HepG2 (cell line): ENCODE results near the gene TTC6. TPM values are rescaled to one million over a fixed set of nuclear protein-coding genes. Genes with fewer than 3 reads are reported as not detected.
A peak's percentile ranks its signal among the peaks of the same experiment; 100 is the strongest.

ENCODE experiments used
- ATAC-seq: fragments of 200-7000 bp; cut with Tn5 transposase; 3 replicates; pipeline ENCODE4 v1.9.1; 2020; ENCODE audit warnings: mild to moderate bottlenecking, moderate library complexity
- BruUV-seq: library from RNA; stranded (reverse); fragments of 400-500 nt; replicated peaks from 2 replicates; lab custom pipeline; 2021; lab: Mats Ljungman, UMichigan
- CTCF ChIA-PET: fragments of 300-600 bp; formaldehyde crosslinking; extraction: SDS; loops from one replicate; lab custom pipeline; 2021; ENCODE audit warnings: low total read pairs, inconsistent platforms, low intra/inter-chr PET ratio; lab: Yijun Ruan, JAX
- POLR2A ChIA-PET: fragments of 350-600 bp; sonication (Branson Sonifier 250); formaldehyde crosslinking; loops from one replicate; lab custom pipeline; 2020; ENCODE audit warnings: antibody characterized with exemption, inconsistent platforms; lab: Yijun Ruan, JAX
- DNase-seq: peaks from one replicate; pipeline ENCODE4 v3.0.0-alpha.2; 2015; ENCODE audit warnings: low spot score
- FAIRE-seq: peaks from 3 replicates; lab custom pipeline; 2011; peaks lifted over from hg19 to GRCh38; lab: Jason Lieb, UNC
- H2AFZ ChIP-seq: one replicate; pipeline ENCODE4 v1.6.1; 2011; ENCODE audit warnings: low read length, inconsistent platforms
- H3K27ac ChIP-seq: fragments of 300-600 bp; 3 replicates; pipeline ENCODE4 v1.8.0; 2011; ENCODE audit warnings: mixed run types, mild to moderate bottlenecking, mixed read lengths, low read length, inconsistent platforms; ENCODE audit not compliant: insufficient read depth; ENCODE audit errors: extremely low read length
- H3K27me3 ChIP-seq, 2 experiments: fragments of 200-600 bp in 1 of 2; 2 replicates in 1 of 2; 3 replicates in 1 of 2; pipeline versions ENCODE4 v1.6.0 to v1.8.0; 2011; ENCODE audit warnings: low read length in 2 of 2, mild to moderate bottlenecking in 2 of 2, moderate library complexity in 2 of 2, inconsistent platforms in 1 of 2; ENCODE audit not compliant: insufficient read depth in 2 of 2, control insufficient read depth in 1 of 2
- H3K36me3 ChIP-seq, 2 experiments: fragments of 200-600 bp in 1 of 2; replicated peaks in 1 of 2; 2 replicates in 1 of 2; 3 replicates in 1 of 2; pipeline versions ENCODE4 v1.5.1 to v1.8.0; 2011; ENCODE audit warnings: low read length in 2 of 2, inconsistent platforms in 1 of 2; ENCODE audit not compliant: insufficient read depth in 2 of 2, control insufficient read depth in 1 of 2
- H3K4me1 ChIP-seq: 2 replicates; pipeline ENCODE4 v1.5.1; 2012; ENCODE audit warnings: low read length, inconsistent platforms; ENCODE audit not compliant: insufficient read depth
- H3K4me2 ChIP-seq: 2 replicates; pipeline ENCODE4 v1.6.0; 2011; ENCODE audit warnings: low read depth, low read length, inconsistent platforms
- H3K4me3 ChIP-seq, 3 experiments: fragments of 200-600 bp in 1 of 3; sonication (generic), shearing (Covaris generic) in 1 of 3; replicated peaks in 1 of 3; 2 replicates each; pipeline ENCODE4 v1.5.1; 2011 to 2016; ENCODE audit warnings: low read length in 3 of 3, inconsistent platforms in 2 of 3, low read depth in 2 of 3, mild to moderate bottlenecking in 2 of 3, control low read depth in 1 of 3, mixed read lengths in 1 of 3; ENCODE audit not compliant: insufficient read depth in 1 of 3
- H3K79me2 ChIP-seq: one replicate; pipeline ENCODE4 v1.6.1; 2011; ENCODE audit warnings: low read length, inconsistent platforms; ENCODE audit not compliant: insufficient read depth
- H3K9ac ChIP-seq: 2 replicates; pipeline ENCODE4 v1.6.0; 2011; ENCODE audit warnings: mild to moderate bottlenecking, low read depth, low read length, inconsistent platforms; ENCODE audit not compliant: insufficient read depth
- H3K9me3 ChIP-seq: 2 replicates; pipeline ENCODE4 v1.5.1; 2012; ENCODE audit warnings: mild to moderate bottlenecking, low read length
- H4K20me1 ChIP-seq: 2 replicates; pipeline ENCODE4 v1.6.0; 2011; ENCODE audit warnings: inconsistent platforms, mild to moderate bottlenecking, low read length, moderate library complexity; ENCODE audit not compliant: insufficient read depth
- CAMTA2 ChIP-seq: sonication (generic); formaldehyde crosslinking; IDR thresholded peaks from 2 replicates; pipeline ENCODE4 v1.4.0; 2020; ENCODE audit warnings: mild to moderate bottlenecking, missing genetic modification reagents, borderline replicate concordance
- EED ChIP-seq: sonication (generic); formaldehyde crosslinking; IDR thresholded peaks from 2 replicates; pipeline ENCODE4 v1.5.0; 2020; ENCODE audit warnings: mild to moderate bottlenecking, missing genetic modification reagents
- GPN1 ChIP-seq: sonication (generic); formaldehyde crosslinking; IDR thresholded peaks from 2 replicates; pipeline ENCODE4 v1.5.1; 2020; ENCODE audit warnings: missing genetic modification reagents, borderline replicate concordance
- HNRNPK ChIP-seq: fragments of 200-400 bp; formaldehyde crosslinking; IDR thresholded peaks from 2 replicates; pipeline ENCODE4 v1.6.1; 2018; ENCODE audit warnings: low read length, low read depth, moderate library complexity, mild to moderate bottlenecking; ENCODE audit not compliant: poor library complexity, severe bottlenecking
- HOXA3 ChIP-seq: sonication (generic); formaldehyde crosslinking; IDR thresholded peaks from 2 replicates; pipeline ENCODE4 v1.5.0; 2020; ENCODE audit warnings: missing genetic modification reagents
- KLF16 ChIP-seq, 2 experiments: sonication (generic) in 1 of 2; formaldehyde crosslinking in 1 of 2; IDR thresholded peaks; 2 replicates each; pipeline versions ENCODE4 v1.6.1 to v1.8.0; 2016 to 2023; ENCODE audit warnings: missing genetic modification reagents in 2 of 2, missing compliant biosample characterization in 1 of 2
- MAFG ChIP-seq: sonication (generic); formaldehyde crosslinking; IDR thresholded peaks from 2 replicates; pipeline ENCODE4 v1.5.1; 2020; ENCODE audit warnings: mild to moderate bottlenecking, missing genetic modification reagents
- SETDB1 ChIP-seq: sonication (generic); formaldehyde crosslinking; IDR thresholded peaks from 2 replicates; pipeline ENCODE4 v1.5.1; 2020; ENCODE audit warnings: missing genetic modification reagents, mild to moderate bottlenecking, borderline replicate concordance
- TFDP2 ChIP-seq: sonication (generic); formaldehyde crosslinking; IDR thresholded peaks from 2 replicates; pipeline ENCODE4 v1.4.0; 2020; ENCODE audit warnings: missing genetic modification reagents
- ZGPAT ChIP-seq: IDR thresholded peaks from 2 replicates; pipeline ENCODE4 v1.6.1; 2016; ENCODE audit warnings: mild to moderate bottlenecking
- ZNF205 ChIP-seq: IDR thresholded peaks from 2 replicates; pipeline ENCODE4 v1.6.1; 2018; ENCODE audit warnings: missing biosample characterization, missing genetic modification reagents
- ZNF274 ChIP-seq: sonication (generic); formaldehyde crosslinking; IDR thresholded peaks from 2 replicates; pipeline ENCODE4 v1.5.1; 2020; ENCODE audit warnings: mild to moderate bottlenecking, missing genetic modification reagents
- ZNF281 ChIP-seq: sonication (generic); formaldehyde crosslinking; IDR thresholded peaks from 2 replicates; pipeline ENCODE4 v1.4.0; 2020; ENCODE audit warnings: missing genetic modification reagents, borderline replicate concordance
- ZNF576 ChIP-seq: sonication (generic); formaldehyde crosslinking; IDR thresholded peaks from 2 replicates; pipeline ENCODE4 v1.4.0; 2020; ENCODE audit warnings: mild to moderate bottlenecking, missing genetic modification reagents
- ZNF713 ChIP-seq: sonication (generic); formaldehyde crosslinking; IDR thresholded peaks from 2 replicates; pipeline ENCODE4 v1.4.0; 2020; ENCODE audit warnings: mild to moderate bottlenecking, missing genetic modification reagents
- ZNF747 ChIP-seq: sonication (generic); formaldehyde crosslinking; IDR thresholded peaks from 2 replicates; pipeline ENCODE4 v1.8.1; 2023; ENCODE audit warnings: missing genetic modification reagents, mild to moderate bottlenecking, borderline replicate concordance
- WGBS: methylation state at CpG from one replicate; pipeline ENCODE4 v1.1.6; 2017; ENCODE audit warnings: low lambda C conversion rate; 5-methylcytosine and 5-hydroxymethylcytosine counted together
- in situ Hi-C: cut with HindIII; loops from 2 replicates; pipeline ENCODE4 v1.10.0; 2017; ENCODE audit warnings: low pct_unique_long_range_greater_than_20kb; ENCODE audit not compliant: extremely low pct_ligation_motif_present
- intact Hi-C: fragments of 100-400 bp; cut with micrococcal nuclease; formaldehyde crosslinking; loops from one replicate; pipeline ENCODE4 v1.10.0; 2022; ENCODE audit not compliant: unreplicated experiment
- polyA plus RNA-seq, 8 experiments: library from polyadenylated mRNA; depleted of rRNA in 3 of 8; stranded (reverse) in 7 of 8; unstranded in 1 of 8; fragments of >200 nt; fragmentation: Illumina TruSeq in 4 of 8; extraction: Trizol in 4 of 8; gene quantifications; 2 replicates each; pipeline versions ENCODE4 v1.2.1 to v1.2.3, GENCODE V29; 2011 to 2016; ENCODE audit warnings: low read depth in 4 of 8, missing spikeins in 1 of 8, mixed read lengths in 1 of 8; ENCODE audit not compliant: insufficient read depth in 1 of 8
- total RNA-seq, 5 experiments: library from RNA; depleted of rRNA; stranded (reverse); fragments of >200 nt; fragmentation: Illumina TruSeq; extraction: Trizol; gene quantifications; 2 replicates each; pipeline ENCODE4 v1.2.3, GENCODE V29; 2016; ENCODE audit warnings: low read depth in 1 of 5

TTC6 gene
- total and polyA plus RNA-seq, 2 of the 13 experiments (the other 11 are each of a cell fraction or from before 2014, with no cell fraction given), result 9.3 to 27.4 TPM

GRCh38 chr14:37583358-37584210, 11.8 kb upstream of the TTC6 start:
- Histone ChIP-seq H4K20me1 (no peaks in the 10 kb centered on the region), H3K4me3 (peak overlapping the region; percentile 46 to 70 (median 68); a peak in 5 of 6 replicates), H3K9ac (peak overlapping the region; percentile 47), H2AFZ (no peak overlapping the region), H3K27me3 (no peaks in the 10 kb centered on the region; a peak in 1 of 5 replicates), H3K4me2 (peak overlapping the region; percentile 45), H3K4me1 (peaks cover 24% of the 10 kb centered on the region), H3K36me3 (no peaks in the 10 kb centered on the region), H3K9me3 (no peaks in the 10 kb centered on the region), H3K27ac (peak overlapping the region; percentile 43), H3K79me2 (peaks cover 4% of the 10 kb centered on the region)
- BruUV-seq, result no TSS peak
- in situ Hi-C loops, result no loop called here
- intact Hi-C loops, result no loop called here
- FAIRE-seq, result no peak
- peak; percentile 54 for DNase-seq
- ChIA-PET CTCF (no interaction called here), POLR2A (interaction anchor here (1.1 to 3.4 kb wide), 3 partner anchors 12 to 346 kb away, joined by 3 to 15 read pairs (median 4); partner anchors contain the start of genes FOXA1 and TTC6)
- WGBS, result 73% methylated on average over 67 of the region's 67 CpGs
- ATAC-seq, result peak; percentile 64
- TF ChIP-seq MAFG (CRISPR knock-in tag), result no peak
- 0 out of 2 replicates have a peak, but pooled peaks have one; percentile 46 for TF ChIP-seq ZNF713 (CRISPR knock-in tag)
- TF ChIP-seq HNRNPK, result peak; percentile 30
- TF ChIP-seq SETDB1, result no peak
- no peak for TF ChIP-seq CAMTA2
- peak in 1 of 2 experiments; percentile 15; a peak in 1 of 4 replicates for TF ChIP-seq KLF16 (CRISPR knock-in tag; IDR thresholded peaks at IDR 0.05)
- TF ChIP-seq ZNF205 (CRISPR knock-in tag), result peak; percentile 65; the same call in 1 of the 2 replicates
- TF ChIP-seq HOXA3 (CRISPR knock-in tag), result peak; percentile 55
- TF ChIP-seq ZNF747 (CRISPR knock-in tag), result 0 out of 2 replicates have a peak, but pooled peaks have one; percentile 31
- TF ChIP-seq ZNF274 (CRISPR knock-in tag), result peak; percentile 88; the same call in 1 of the 2 replicates
- TF ChIP-seq ZNF281, result 0 out of 2 replicates have a peak, but pooled peaks have one; percentile 4
- TF ChIP-seq GPN1 (CRISPR knock-in tag), result 0 out of 2 replicates have a peak, but pooled peaks have one; percentile 66
- 0 out of 2 replicates have a peak, but pooled peaks have one; percentile 31 for TF ChIP-seq EED (CRISPR knock-in tag)
- peak; percentile 85; the same call in 1 of the 2 replicates for TF ChIP-seq ZNF576 (CRISPR knock-in tag)
- 0 out of 2 replicates have a peak, but pooled peaks have one; percentile 30 for TF ChIP-seq TFDP2 (CRISPR knock-in tag)
- peak; percentile 41; the same call in 1 of the 2 replicates for TF ChIP-seq ZGPAT (CRISPR knock-in tag)
